Hematopoietic multipotent progenitor cell treated with erythropoietin and hydrocortisone succinate and interleukin-3 and kit ligand, for 4 days (in vitro differentiated cells): ENCODE data around the gene GPRASP3.
"Not testable (repeated sequence)": the region's sequence is repeated elsewhere in the genome, so short reads cannot be mapped to it uniquely, and the experiment has no call there.

Source experiments
- DNase-seq: peaks from one replicate; pipeline ENCODE4 v3.0.0-alpha.2; 2015

The GPRASP3 gene

GRCh38 chrX:102720237-102721168, at the start of gene GPRASP3:
GPRASP3 (plus strand) TSS chrX:102720743; CDS start chrX:102748996, 28,253 bp downstream.
- peak; percentile 74 for DNase-seq

DNA sequence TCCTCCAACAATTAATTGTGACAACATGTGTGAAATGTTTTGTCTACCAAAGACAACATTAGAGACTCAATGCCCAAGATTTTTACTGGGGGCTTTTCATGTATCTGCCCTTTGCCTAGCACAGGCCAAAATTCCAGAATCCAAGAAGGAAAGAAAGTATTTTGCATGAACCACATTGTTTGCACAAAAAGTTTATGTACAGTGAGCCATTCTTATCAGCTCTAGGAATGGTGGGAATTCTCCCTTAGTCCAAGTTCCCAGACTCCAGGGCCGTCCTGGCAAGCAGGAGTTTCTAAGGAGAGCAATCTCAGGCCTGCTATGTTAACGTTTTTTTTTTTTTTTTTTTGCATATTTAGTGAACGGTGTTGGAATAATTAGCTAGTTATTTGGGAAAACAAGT, 47.7 kb upstream of the GPRASP3 start:
- no peak for DNase-seq

- DNase-seq: not testable (repeated sequence)
These were observed 43.1 kb upstream of the GPRASP3 start for GRCh38 chrX:102677479-102677878.

DNA sequence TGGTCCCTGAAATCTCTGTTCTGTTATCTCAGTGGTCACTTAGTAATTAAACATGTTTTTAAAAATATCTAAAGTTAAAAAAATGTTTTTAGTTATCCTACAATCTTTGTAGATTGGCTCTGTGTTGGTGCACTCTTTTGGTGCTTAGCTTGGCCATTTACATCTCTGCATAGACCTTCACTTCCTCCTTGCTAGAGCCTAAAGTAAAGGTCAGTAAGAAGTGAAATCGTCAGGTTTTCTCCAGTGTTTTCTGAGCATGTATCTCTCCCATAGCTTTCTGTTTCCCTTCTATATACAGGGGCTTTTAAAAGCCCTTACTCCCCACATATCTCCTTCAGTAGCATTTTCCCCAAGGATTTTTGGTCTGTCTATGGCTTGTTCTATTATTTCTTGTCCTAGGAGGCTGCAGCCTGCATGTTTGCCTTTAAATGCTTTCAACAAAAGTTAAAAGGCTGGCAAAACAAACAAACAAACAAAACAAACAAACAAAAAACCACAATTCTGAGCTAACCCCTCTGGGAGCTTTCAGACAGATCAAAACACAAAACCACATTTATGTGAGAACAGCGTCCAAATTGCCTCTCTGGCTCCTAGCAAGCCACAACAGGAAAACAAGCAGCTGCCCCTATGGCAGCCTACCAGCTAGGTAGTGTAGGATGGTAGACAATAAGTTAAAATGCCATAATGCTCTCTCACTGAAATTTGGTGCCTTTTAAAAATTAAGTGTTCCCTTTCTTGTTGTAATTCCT, 35.6 kb upstream of the GPRASP3 start:
- DNase-seq: no peak

GRCh38 chrX:102694749-102695148, 25.8 kb upstream of the GPRASP3 start:
- no peak for DNase-seq

GRCh38 chrX:102696306-102696705, 24.2 kb upstream of the GPRASP3 start:
- DNase-seq: no peak

DNA sequence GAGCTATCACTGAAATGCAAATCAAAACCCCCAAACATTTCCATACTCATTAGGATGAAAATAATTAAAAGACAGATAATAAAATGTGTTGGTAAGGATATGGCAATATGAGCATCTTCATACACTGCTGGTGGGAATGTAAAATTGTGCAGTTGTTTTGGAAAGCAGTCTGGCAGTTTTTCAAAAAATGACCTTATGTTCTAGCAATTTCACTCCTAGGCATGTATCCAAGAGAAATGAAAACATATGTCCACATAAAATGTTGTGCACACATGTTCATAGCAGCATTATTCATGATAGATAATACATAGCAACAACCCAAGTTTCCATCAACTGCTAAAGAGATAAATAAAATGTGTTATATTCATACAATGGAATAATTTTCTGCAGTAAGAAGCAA, 23.0 kb upstream of the GPRASP3 start:
- DNase-seq: no peak

GRCh38 chrX:102708900-102709299, 11.6 kb upstream of the GPRASP3 start:
- DNase-seq: no peak

- no peak for DNase-seq
These were observed 8.7 kb upstream of the GPRASP3 start for GRCh38 chrX:102711872-102712215.

DNA sequence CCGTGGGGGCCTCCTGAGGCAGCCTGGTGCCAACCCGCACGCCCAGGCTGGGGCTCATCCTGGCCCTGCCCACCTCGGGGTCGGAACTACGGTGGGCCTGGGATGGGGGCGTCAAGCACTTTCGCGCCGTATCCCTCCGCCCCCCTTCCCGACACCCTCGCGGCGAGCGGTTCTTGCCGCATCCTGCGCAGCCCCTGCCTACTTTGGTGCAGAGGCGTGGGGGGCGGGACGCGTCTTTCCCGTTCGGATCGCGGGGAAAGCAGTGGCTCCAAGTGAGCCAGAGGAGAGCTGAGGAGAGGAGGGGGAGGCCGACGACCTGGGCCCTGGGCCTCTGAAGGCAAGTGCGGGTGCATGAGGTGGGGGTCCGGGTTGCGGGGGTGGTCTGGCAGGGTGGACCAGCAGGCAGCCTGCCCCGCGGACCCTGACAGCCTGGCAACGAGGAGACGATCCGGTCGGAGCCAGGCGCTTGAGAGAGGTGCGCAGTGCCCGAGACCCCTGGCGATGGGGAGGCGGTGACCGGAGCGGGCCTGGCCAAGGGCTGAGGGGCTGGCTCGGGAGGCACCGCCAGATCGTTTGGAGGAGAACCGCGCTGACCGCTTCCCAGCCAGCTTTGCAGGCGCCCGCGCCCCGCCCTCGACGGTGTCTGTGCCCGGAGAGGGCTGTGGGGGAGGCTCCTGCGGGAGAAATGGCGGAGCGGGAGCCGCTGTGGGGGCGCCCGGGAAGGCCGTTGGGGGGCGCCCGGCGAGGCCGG, 8.2 kb upstream of the GPRASP3 start, which contains the start of gene GPRASP2:
Gene GPRASP2, plus strand, starts transcription at position 233 of the 751 bp plus-strand sequence. CDS start 2,422 bp downstream, outside the sequence.
- DNase-seq: peak; percentile 8

GRCh38 chrX:102712981-102713625, 7.4 kb upstream of the GPRASP3 start:
- DNase-seq: peak; percentile 37

- DNase-seq: no peak
These were observed 5.5 kb upstream of the GPRASP3 start for GRCh38 chrX:102714994-102715393.

- no peak for DNase-seq
These were observed 4.6 kb upstream of the GPRASP3 start for GRCh38 chrX:102715967-102716366.

DNA sequence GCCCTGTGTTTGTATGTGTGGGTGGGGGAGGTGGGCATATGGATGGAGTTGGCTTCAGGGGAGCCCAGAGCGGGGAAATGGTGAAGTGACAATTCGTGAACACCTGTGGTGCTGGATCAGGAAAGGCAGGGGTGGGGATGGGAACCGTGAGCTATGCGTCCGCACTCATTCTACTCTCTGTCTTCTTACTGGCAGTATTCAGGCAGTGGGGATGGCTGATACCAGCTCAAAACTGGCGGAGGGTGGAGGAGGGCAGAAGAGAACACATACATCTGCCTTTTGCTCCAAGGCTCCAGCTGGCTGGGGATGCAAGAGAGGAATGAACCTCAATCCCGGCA, 595 bp downstream of the GPRASP3 start:
- DNase-seq: not testable (repeated sequence)

- DNase-seq: no peak
These were observed 2.9 kb downstream of the GPRASP3 start for GRCh38 chrX:102723456-102723855.

DNA sequence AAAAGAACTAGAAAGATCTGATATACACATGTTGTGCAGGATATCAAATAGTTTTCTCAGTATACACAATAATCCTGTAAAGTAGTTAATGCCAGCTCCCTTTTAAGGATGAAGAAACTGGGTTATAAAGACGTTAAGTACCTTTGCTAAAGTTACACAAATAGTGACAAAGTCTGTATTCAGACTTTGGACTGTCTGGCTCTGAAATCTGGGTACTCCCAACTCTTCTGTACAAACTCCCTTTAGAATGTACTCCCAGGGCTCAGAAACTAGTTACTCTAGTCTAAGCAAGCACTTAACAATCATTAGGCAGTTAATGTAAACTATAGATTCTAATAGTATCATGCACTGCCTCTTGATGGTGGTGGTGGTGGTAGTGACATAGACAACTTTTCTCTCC, 7.2 kb downstream of the GPRASP3 start:
- DNase-seq: no peak

DNA sequence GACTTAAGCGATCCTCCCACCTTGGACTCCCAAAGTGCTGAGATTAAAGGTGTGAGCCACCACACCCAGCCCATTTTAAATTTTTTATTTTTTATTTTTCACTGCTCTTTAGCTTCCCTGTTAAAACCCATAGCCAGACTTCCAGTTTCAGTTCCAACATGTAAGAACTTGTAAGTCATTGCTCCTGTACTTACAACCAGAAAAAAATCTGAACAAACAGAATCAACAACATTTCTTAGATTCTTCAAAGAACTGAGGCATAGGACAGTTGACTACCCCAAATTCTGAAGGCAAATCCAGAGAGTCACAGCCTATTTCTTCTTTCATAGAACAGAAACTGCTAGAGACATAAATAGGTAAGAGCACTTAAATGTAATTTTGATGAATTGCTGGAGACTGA, 8.1 kb downstream of the GPRASP3 start:
- no peak for DNase-seq

- no peak for DNase-seq
These were observed 19.1 kb downstream of the GPRASP3 start for GRCh38 chrX:102739657-102740056.

GRCh38 chrX:102744307-102744706, 23.8 kb downstream of the GPRASP3 start:
- DNase-seq: no peak

- no peak for DNase-seq
These were observed 24.9 kb downstream of the GPRASP3 start for GRCh38 chrX:102745513-102745856.

GRCh38 chrX:102745857-102746584, 25.5 kb downstream of the GPRASP3 start:
- peak; percentile 28 for DNase-seq

GRCh38 chrX:102765217-102765616, 44.7 kb downstream of the GPRASP3 start:
- no peak for DNase-seq
